Measurements from ENCODE around the gene NTNG1. TPM values are rescaled to one million over a fixed set of nuclear protein-coding genes. Genes with fewer than 3 reads are reported as not detected.

Gene NTNG1
- total RNA-seq, 2 experiments from 2014 or later: not detected

GRCh38 chr1:107264007-107264406 lies 123.2 kb downstream of the NTNG1 start:
- Mint-ChIP-seq H3K9me3 (no peaks in the 10 kb centered on the region), H3K27me3 (no peaks in the 10 kb centered on the region), H3K36me3 (ENCODE audit: low read depth) (no peaks in the 10 kb centered on the region), H3K4me1 (ENCODE audit: low read depth) (no peaks in the 10 kb centered on the region), H3K4me3 (no peak overlapping the region), H3K27ac (no peak overlapping the region)
- ATAC-seq (ENCODE audit: poor library complexity) (no peak), DNase-seq (no peak)
- ChIA-PET POLR2A (no interaction called here), CTCF (no interaction called here)
- H3K4me1 ChIP-seq (ENCODE audit: insufficient read depth, low read length): no peaks in the 10 kb centered on the region
- H3K27ac ChIP-seq (ENCODE audit: low read depth in 1 of 2, low read length in 2 of 2): no peak overlapping the region
- no peaks in the 10 kb centered on the region for H3K36me3 ChIP-seq (ENCODE audit: insufficient read depth, low read length)
- intact Hi-C loops (cut with DNase I, micrococcal nuclease): no loop called here
- no peaks in the 10 kb centered on the region for H3K9me3 ChIP-seq (ENCODE audit: control insufficient read depth in 1 of 2, insufficient read depth in 1 of 2, low read length in 2 of 2)
- H3K27me3 ChIP-seq (ENCODE audit: control insufficient read depth in 1 of 2, insufficient read depth in 2 of 2, low read length in 2 of 2): no peaks in the 10 kb centered on the region
- H3K4me3 ChIP-seq (ENCODE audit: low read length): no peak overlapping the region
- TF ChIP-seq CTCF (IDR thresholded peaks at IDR 0.05): no peak

GRCh38 chr1:107264561-107264960 lies 123.7 kb downstream of the NTNG1 start:
- Histone ChIP-seq H3K4me1 (ENCODE audit: insufficient read depth, low read length) (no peaks in the 10 kb centered on the region), H3K27me3 (ENCODE audit: control insufficient read depth in 1 of 2, insufficient read depth in 2 of 2, low read length in 2 of 2) (no peaks in the 10 kb centered on the region), H3K27ac (ENCODE audit: low read depth in 1 of 2, low read length in 2 of 2) (no peak overlapping the region), H3K4me3 (ENCODE audit: low read length) (no peak overlapping the region), H3K9me3 (ENCODE audit: control insufficient read depth in 1 of 2, insufficient read depth in 1 of 2, low read length in 2 of 2) (no peaks in the 10 kb centered on the region), H3K36me3 (ENCODE audit: insufficient read depth, low read length) (no peaks in the 10 kb centered on the region)
- Mint-ChIP-seq H3K27me3 (no peaks in the 10 kb centered on the region), H3K4me3 (no peak overlapping the region), H3K36me3 (ENCODE audit: low read depth) (no peaks in the 10 kb centered on the region), H3K27ac (no peak overlapping the region), H3K9me3 (no peaks in the 10 kb centered on the region), H3K4me1 (ENCODE audit: low read depth) (no peaks in the 10 kb centered on the region)
- TF ChIP-seq CTCF (IDR thresholded peaks at IDR 0.05): no peak
- ChIA-PET CTCF (no interaction called here), POLR2A (no interaction called here)
- intact Hi-C loops (cut with DNase I, micrococcal nuclease): no loop called here
- DNase-seq (no peak), ATAC-seq (ENCODE audit: poor library complexity) (no peak)

DNA sequence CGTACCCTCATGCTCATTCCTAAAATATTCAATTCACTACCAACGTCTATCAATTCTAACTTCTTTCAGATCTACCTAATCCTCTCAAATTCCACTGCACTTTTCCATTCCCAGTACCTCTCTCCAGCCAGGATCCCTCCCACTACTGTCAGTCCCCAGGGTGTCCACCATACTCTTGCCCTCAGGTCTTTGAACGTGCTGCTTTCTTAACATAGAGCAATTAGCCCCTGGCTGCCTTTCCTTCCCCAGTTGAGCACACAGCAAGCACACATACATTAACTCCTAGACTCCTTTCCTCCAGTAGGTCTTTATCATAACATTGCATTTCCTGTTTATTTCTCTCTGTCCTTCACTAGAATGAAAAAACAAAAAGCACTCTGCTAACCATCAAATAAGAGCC lies 126.7 kb downstream of the NTNG1 start:
- no peak for TF ChIP-seq CTCF (IDR thresholded peaks at IDR 0.05)
- H3K4me3 ChIP-seq (ENCODE audit: low read length): no peak overlapping the region
- ChIA-PET POLR2A (no interaction called here), CTCF (no interaction called here)
- no peaks in the 10 kb centered on the region for H3K36me3 ChIP-seq (ENCODE audit: insufficient read depth, low read length)
- no peaks in the 10 kb centered on the region for H3K27me3 Mint-ChIP-seq
- ATAC-seq (ENCODE audit: poor library complexity) (no peak), DNase-seq (no peak)
- no peak overlapping the region for H3K27ac Mint-ChIP-seq
- no peaks in the 10 kb centered on the region for H3K27me3 ChIP-seq (ENCODE audit: control insufficient read depth in 1 of 2, insufficient read depth in 2 of 2, low read length in 2 of 2)
- H3K4me1 ChIP-seq (ENCODE audit: insufficient read depth, low read length): no peaks in the 10 kb centered on the region
- no peaks in the 10 kb centered on the region for H3K9me3 ChIP-seq (ENCODE audit: control insufficient read depth in 1 of 2, insufficient read depth in 1 of 2, low read length in 2 of 2)
- H3K4me1 Mint-ChIP-seq (ENCODE audit: low read depth): no peaks in the 10 kb centered on the region
- H3K36me3 Mint-ChIP-seq (ENCODE audit: low read depth): no peaks in the 10 kb centered on the region
- H3K27ac ChIP-seq (ENCODE audit: low read depth in 1 of 2, low read length in 2 of 2): no peak overlapping the region
- H3K4me3 Mint-ChIP-seq: no peak overlapping the region
- no peaks in the 10 kb centered on the region for H3K9me3 Mint-ChIP-seq
- intact Hi-C loops (cut with DNase I, micrococcal nuclease): no loop called here

Measured in CD4-positive, alpha-beta T cell (primary cell).